ENCODE measurements around the gene NUP62. TPM values are rescaled to one million over a fixed set of nuclear protein-coding genes. Genes with fewer than 3 reads are reported as not detected.

Gene NUP62
- total RNA-seq, 1 donor from 2014 or later: 18.1 TPM

DNA sequence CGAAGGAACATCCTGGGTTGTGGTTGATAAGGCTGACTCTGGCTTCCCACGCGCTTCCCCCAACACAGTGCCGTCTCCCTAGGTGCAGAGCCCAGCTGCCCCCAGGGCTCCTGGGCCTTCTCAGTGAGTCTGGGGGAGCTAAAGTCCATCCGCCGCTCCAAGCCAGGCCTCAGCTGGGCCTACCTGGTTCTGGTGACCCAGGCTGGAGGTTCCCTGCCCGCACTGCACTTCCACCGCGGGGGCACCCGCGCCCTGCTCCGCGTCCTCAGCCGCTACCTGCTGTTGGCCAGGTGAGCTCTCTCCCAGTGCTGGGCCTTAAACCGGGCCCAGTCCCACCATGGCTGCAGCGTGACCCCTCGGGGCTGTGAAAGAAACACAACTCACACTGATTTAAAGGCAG lies 48.1 kb downstream of the NUP62 start:
- no peak for DNase-seq (ENCODE audit: low read depth in 2 of 2)

DNA sequence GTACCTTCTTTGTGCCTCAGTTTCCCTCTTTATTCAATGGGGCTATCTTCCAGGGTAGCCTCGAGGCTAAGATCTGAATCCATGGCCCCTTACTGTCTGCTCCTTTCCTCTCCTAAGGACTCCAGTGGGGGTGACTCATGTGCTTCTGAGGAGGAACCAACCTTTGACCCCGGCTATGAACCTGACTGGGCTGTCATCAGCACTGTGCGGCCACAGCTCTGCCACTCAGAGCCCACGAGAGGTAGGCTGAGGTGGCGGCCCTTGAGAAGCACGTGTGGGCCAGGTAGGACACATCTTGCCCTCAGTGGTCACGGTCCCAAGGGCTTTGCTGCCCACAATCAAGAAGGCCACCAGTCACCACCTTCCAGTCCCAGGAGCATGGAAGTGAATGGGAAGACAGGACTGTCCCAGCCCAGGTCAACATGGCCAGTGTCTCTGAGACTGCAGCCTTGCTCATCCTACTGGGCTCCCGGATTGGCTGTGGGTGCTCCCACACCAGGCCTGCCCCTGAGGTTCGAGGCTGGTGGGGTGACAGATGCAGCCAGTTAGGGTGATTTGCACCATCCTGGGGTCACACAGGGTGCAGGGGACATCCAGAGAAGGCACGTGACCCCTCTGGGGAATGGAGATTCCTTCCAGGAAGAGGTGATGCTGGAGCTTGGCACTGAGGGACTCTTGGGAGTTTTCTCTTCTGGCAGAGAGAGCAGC lies 49.0 kb downstream of the NUP62 start:
- DNase-seq (ENCODE audit: low read depth in 2 of 2): no peak

DNA sequence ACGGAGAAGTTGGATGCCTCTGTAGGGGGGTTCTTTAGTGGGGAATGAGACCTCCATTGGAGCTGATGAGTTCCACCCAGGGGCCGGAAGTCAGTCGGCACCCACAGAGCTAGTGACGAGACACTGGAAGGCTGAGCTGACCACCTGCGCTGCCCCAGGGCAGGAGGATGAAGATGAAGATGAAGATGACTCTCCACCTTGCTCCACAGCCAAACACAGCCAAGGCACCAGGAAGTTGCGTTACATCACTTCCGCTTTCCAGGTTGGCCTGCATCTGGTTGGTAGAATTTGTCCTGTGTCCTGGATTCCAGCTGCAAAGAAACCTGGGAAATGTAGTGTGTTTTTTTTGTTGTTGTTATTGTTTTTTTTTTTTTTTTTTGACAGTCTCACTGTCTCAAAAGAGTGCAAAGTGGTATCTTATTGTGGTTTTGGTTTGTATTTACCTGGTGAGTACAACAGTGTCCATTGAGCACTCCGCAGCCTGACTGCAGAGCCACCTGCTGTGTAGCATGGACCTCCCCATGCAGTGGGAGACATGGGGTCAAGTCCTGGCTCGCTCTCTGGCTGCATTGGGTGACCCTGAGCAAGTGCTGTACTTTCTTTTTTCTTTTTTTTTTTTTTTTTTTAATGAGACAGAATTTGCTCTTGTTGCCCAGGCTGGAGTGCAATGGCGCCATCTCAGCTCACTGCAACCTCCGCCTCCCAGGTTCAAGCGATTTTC lies 49.9 kb downstream of the NUP62 start:
- peak in 1 of 2 donors; percentile 66 for DNase-seq (ENCODE audit: low read depth in 2 of 2)

DNA sequence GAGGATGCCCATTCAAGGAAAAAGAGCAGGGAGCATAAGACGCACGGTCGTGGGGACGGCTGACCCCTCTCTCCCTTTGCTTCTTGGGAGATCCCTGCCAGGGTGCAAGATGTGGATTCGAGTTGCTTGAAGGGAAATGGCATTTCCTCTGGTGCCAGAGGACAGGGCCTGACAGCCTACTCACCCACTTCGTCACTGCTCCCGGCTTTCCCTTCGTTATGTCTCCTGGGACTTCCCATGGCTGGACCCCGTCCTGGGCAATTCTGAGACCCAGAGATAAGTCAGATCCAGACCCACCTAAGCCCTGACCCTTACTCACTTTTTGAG lies 50.6 kb downstream of the NUP62 start:
- no peak for DNase-seq (ENCODE audit: low read depth in 2 of 2)

DNA sequence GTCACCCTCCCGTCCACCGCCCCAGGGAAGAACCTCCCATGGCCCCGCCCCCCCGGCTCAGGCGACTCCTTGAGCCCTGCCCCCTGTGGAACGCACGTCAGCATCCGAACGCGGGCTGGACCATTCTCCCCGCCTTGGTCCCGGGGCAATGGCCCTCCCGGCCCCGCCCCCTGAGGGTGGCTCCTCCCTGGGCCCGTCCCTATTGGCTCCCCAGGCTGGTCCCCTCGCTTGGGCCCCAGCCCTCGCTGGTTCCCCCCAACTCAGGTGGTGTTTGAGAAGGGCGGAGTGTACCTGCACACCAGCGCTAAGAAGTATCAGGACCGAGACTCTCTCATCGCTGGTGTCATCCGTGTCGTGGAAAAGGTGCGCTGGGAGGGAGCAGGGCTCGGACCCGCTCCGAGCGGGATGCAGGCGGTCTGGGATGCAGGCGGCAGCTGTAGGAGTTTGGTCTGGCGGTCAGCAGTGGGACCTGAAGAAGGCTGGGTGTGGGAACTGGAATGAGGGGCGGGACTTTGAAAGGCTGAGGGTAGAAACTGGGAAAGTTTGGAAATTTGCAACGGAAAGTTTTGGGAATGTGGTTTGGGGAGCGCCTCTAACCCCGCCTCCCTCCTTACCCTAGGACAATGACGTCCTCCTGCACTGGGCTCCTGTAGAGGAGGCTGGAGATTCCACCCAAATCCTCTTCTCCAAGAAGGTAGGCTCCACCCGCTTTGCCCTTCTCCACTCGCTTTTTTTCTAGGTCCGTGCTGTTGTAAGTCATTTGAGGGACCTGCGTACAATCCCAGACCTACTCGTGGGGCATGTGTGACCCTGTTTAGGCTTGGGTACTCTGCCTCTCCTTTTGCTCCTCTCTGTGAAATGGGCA lies 51.2 kb downstream of the NUP62 start:
- peak; percentile 98 for DNase-seq (ENCODE audit: low read depth in 2 of 2)

DNA sequence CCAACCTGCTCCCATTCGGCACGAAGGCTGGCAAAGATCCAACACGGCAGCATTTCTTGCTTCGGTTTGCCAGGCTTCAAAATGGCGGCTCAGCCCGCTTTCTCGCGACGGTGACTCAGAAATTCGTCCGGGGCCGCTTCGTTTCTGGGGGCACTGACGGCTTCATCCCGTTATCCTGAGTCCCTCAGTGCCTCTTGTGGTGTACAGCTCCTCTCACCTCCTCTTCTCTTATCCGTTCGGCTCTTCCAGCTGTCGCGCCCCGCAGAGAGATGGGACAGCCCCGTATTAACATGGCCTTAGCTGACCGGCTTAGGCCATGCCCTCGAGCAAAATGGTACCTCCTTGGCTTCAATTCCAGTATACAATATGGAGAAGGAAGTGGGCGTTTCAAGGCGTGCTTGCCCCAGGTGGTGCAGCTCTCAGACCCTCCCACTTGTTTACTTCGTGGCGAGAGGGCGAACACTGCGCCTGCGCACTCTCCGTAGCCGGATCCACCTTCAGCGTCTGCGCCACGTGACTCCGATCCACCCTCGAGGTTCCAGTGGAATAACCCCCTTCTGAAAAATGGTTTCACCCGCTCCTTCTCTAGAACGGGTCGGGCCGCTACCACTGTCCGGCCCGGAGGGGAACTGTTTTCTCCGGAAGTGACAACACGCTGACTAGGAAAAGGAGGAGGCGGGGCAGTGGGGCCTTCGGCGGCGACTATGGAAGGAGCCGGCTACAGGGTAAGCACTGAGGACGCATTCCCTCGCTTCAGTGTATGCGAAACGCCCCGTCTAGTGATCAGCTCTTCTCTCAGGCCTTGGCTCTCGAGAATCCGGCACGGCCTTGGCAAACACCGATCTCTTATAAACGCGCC lies 52.1 kb downstream of the NUP62 start, which contains the start of the genes AKT1S1 and TBC1D17:
TSS of gene AKT1S1 (minus strand) at position 336 of the 859 bp plus-strand sequence. CDS start 4,060 bp downstream, outside the sequence.
TSS of gene TBC1D17 (plus strand) at position 683 of the 859 bp plus-strand sequence. CDS start at position 705, 22 bp downstream.
- DNase-seq (ENCODE audit: low read depth in 2 of 2): peak; percentile 100

DNA sequence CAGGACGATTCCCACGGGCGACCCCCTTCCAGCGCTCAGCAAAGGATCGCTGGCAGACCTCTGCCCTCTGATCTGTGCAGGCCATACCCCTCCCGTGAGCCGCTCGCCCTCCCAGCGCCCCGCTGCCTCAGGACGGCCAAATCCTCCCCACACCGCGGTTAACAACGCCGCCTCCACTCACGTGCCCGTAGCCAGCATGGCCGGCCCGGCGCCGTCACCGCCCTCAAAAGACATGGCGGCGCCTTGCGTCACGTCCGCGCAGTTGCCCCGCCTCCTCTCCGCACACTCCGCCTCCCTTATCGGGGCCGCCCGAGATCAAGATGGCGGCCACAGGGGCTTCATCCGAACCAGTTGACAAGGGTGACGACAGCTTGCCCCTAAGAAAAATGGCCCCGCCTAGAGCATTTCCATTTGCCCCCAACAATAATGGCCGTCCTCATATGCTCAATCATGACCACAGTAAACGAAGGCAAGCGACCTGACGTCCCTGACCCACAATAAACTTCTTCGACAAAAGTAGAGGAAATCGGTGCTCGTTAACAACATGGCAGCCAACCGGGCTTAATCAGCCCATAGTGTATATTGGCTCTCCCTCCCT lies 52.8 kb downstream of the NUP62 start:
- DNase-seq (ENCODE audit: low read depth in 2 of 2): peak; percentile 99 to 100

DNA sequence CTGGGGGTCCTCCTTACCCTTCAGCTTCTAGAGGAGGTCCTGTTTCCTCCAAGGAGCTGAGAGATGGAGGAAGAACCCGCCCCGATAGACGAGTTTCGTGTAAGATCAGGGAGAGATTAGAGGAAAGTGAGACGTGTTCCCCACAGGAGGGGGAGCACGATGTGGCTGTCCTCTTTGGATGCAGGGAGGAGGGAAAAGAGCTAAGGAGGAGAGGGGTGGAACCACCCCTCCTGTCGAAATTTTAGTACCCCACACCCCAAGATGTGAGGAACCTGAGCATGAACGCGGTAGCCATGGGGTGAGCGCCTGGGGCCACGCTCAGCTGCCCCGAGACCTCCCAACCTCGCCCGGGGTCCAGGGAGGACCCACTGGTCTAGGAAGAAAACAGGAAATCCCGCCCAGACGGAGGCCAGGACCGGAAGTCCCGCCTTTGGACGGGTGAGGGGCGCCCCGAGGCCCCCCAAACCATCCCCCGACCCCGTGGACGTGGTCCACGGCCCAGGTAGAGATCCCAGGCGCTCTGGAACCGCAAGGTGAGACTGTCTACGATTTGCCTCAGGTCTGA lies 53.4 kb downstream of the NUP62 start:
- DNase-seq (ENCODE audit: low read depth in 2 of 2): peak; percentile 57 to 64

DNA sequence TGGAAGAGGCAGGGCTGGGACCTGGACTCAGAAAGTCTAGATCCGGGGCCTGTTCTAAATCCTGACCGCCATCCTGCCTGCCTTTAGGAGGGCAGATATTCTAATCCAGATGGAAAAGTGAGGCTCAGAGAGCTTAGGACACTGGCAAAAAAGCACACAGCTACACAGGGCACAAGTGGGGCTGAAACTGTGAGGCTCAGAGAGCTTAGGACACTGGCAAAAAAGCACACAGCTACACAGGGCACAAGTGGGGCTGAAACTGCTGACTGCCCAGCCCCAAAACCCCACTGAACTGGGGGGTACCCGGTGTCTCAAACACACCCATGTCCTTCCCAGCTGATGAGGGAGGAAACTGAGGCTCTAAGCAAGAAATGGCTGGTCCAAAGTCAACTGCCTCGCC lies 54.1 kb downstream of the NUP62 start:
- DNase-seq (ENCODE audit: low read depth in 2 of 2): no peak

DNA sequence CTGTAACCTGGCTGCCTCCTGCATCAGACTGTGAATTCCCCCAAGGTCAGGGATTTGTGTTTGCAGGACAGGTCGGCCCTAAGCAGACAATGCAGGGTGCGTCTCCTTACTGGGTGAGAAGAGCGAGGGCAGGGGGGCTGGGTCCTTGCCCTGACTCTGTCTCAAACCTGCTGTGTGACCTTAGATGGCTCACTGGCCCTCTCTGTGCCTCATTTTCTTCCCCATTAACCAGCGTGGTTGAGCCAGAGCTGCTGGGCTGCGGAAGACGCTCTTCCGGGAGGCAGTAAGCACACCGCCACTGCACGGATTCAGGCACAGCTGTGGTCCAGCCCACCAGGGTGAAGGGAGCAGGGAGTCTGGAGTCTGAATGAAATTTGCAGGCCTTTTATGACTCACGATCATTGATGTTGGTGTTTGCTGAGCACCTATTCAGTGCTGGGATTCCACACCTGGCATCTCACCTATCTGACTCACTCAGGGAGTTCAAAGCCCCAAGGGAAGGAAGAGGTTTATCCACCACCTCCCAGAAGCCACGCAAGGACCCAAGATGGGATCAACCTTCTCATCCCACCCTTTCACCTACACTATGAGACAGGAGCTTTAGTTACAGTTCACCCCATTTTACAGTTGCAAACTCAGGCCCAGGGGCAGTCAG lies 54.7 kb downstream of the NUP62 start:
- DNase-seq (ENCODE audit: low read depth in 2 of 2): no peak

DNA sequence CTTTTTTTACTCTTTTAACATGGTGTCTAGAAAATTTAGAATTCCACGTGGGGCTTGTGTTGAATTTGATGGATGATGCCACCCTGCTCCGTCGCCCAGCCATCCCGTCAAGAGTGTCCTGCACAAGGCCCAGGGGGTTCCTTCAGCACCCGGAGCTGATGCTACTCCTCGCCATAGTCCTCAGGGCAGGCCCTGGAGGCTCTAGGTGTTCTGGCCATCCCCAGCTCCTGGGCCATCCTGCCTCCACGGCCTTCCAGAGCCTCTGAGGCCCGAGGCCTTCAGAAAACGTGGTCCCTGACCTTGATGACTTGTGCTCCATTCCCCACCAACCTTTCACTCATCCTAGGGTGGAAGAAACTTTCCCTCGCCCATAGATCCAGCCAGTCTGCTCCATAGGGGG lies 55.5 kb downstream of the NUP62 start:
- DNase-seq (ENCODE audit: low read depth in 2 of 2): no peak

DNA sequence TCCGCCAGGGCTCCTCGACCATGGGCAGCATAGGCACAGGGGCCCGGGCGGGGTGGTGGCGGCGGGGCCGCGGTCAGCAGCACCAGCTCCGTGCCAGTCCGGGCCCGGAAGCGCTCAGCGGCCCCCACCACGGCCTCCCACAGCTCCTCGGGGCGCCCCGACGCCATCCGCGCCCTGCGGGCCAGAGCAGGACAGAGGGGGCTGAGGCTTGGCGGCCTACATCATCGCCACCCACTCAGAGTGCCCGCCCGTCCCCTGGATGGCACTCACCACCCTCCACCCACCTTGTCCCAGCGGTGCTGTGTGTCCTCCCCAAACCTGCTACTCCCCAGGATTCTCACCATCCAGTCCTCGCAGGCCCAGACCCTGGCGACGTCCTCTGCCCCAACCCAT lies 56.2 kb downstream of the NUP62 start:
- no peak for DNase-seq (ENCODE audit: low read depth in 2 of 2)

DNA sequence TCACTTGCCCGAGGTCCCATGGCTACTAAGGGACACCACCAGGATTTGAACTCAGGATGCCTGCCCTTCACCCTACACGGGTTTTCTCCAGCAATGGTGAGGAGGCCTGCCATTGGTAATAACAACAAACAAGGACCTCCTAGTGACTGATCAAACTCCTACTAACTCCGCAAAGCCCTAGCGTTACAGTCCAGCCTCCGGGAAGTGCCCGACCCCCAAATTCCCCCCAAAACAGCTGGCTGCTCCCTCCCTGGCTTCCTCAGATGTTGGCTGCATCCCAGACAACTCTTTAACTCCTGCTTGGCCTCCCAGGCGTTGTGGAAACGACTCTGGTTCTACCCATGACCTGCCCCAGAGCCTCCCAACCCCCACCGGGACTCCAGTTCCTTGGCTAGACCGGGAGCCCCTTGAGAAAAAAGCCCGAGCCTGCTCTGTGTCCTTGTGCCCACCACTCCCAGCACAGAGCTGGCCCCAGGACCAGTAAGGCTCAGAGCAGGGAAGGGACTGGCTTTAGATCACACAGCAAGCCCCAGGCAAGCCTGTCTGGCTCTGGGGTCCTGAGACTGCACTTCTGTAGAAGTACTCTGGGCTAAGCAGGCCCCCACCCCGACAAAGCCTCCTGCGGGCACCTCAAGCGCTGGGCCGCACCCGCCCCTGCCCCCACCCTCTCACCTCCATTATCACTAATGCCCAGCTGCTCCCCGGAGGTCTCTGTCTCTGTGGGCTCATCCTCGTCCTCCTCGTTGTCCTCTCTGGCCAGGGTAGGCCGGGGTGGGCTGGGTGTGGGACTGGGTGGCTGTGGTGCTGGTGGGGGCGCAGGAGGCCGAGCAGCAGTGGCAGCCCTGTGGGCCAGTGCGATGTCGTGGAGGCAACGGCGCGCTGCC lies 56.8 kb downstream of the NUP62 start:
- no peak for DNase-seq (ENCODE audit: low read depth in 2 of 2)

DNA sequence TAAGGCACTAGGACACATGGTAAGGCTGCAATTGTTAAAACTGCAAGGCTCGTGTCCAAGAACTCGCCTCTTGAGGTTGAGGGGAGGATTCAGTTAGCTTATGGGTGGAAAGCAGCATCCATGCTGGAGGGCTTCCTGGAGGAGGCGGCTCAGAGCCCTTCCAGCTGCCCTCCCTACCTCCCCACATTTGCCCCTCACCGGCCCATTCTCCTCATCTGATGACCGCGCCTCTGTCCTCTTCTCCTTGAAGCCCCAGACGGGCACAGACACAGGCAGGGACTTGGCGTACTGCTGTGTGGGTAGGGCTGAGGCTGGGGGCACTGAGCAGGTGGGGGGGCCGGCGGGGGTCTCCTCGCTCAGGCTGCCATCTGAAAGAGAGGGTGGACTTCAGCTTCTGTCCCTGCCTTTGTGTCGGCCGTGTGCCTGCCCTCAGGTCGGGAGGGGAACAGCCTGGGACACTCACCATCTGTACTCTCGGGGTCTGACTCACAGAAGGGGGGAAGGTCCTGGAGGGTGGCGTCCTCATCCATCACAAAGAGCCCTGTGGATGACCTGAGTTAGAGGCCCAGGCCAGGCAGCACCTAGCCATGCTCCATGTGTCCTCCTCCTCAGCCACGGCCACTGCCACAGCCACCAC lies 57.8 kb downstream of the NUP62 start:
- no peak for DNase-seq (ENCODE audit: low read depth in 2 of 2)

DNA sequence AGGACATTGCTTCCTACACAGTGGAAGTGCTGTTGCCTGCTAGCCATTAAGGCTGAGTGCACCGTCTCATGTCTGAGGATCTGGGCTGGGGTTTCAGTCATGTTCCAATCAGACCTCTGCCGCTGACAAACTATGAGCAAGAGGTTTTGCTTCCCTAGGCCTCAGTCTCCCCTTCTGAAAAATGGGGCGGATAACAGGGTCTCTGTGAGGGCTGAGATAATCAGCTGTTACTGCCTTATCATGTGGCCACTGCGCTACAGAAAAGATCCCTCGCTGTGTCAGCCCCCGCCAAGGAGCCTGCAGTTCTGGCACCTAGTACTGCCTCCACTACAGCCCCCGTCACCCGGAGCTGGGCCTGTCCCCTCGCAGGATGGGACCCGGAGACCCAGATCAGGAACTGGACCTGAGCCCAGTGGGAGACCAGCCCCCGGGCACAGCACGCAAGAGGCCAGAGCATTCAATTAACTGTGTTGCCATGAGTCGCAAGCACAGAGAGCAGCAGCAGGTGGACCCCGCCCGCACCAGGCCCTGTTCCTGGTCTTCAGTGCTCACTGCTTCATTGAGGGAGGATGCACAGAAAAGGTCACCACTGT lies 58.9 kb downstream of the NUP62 start:
- no peak for DNase-seq (ENCODE audit: low read depth in 2 of 2)

DNA sequence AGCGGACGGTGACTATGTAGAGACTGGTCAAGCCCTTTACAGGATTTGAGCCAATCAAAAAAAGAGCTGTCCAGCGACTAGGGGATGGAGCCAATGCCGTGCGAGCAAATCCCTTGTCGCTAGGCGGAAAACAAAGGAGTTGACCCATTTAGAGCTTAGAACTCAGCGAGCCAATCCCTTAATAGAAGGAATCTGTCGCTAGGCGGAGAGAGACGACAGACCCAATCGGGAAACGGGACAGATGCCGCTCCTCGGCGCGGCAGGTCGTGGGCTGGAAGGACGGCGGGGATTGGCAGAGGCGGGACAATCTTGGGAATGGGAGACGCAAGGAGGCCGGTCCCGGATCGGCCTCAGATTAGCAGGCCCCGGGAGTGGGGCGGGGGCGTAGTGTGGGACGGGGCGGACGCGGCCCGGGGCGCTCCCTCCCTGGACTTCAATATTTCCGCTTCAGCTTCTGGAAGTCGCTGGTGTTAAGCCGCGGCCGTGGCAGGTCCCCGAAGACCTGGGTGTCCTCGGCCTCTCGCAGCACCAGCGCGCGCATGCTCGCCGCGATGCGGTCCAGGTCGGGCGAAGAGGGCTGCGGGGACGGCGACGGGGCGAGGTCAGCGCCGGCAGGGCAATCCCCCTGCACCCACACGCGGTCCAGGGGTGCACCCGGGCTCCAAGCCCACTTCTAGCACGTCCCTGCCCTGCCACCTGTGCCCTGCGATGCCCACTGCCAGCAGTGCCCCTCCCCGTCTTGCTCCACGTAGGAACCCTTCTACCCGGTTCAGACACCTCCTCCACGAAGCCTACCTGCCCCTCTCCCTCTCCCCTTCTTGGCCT lies 59.6 kb downstream of the NUP62 start:
- peak; percentile 100 for DNase-seq (ENCODE audit: low read depth in 2 of 2)

DNA sequence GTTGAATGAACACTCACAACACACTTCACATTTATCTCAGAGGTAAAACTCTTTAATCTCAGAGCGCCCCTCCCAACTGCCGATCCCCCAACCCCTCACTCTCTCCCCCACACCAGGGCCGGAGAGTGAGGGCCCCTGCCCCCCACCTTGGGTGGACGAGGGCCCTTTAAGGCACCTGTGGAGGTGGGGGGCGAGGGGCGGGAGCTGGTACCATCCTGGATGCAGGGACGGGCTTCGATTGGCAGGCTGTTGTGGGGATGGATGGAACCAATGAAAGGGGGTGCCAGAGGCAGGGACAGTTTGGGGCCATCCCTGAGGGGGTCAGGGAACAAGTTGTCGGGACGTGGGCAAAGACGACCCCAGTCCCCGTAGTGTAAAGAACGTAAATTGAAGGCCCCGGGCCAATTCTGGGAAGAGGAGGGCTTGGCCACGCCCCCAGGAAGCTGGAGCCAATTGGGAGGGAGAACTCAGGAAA lies 60.3 kb downstream of the NUP62 start:
- DNase-seq (ENCODE audit: low read depth in 2 of 2): no peak

Data from lung microvascular endothelial cell (primary cell).